SK-N-SH (cell line): ENCODE measurements around the gene MT1E. TPM values are rescaled to one million over a fixed set of nuclear protein-coding genes. Genes with fewer than 3 reads are reported as not detected.

Experiments used
- CTCF ChIA-PET: fragments of 300-600, 350-600 bp; formaldehyde crosslinking; extraction: SDS; loops from one replicate; lab custom pipeline; 2021; lab: Yijun Ruan, JAX
- POLR2A ChIA-PET: fragments of 350-600 bp; sonication (Branson Sonifier 250); formaldehyde crosslinking; extraction: SDS; loops from one replicate; lab custom pipeline; 2020; ENCODE audit warnings: antibody characterized with exemption, inconsistent platforms; lab: Yijun Ruan, JAX
- DNase-seq: peaks from one replicate; pipeline ENCODE4 v3.0.0; 2012
- H2AFZ ChIP-seq: fragments of 200-600 bp; sonication (generic); 2 replicates; pipeline ENCODE4 v1.8.1; 2016; ENCODE audit warnings: antibody characterized with exemption, mild to moderate bottlenecking, low read depth
- H3F3A ChIP-seq: fragments of 200-600 bp; sonication (generic); replicated peaks from 2 replicates; pipeline ENCODE3; 2016; ENCODE audit warnings: antibody characterized with exemption, mild to moderate bottlenecking; ENCODE audit not compliant: insufficient read depth
- H3K27ac ChIP-seq, 2 experiments: fragments of 200-500 bp in 1 of 2; fragments of 200-600 bp in 1 of 2; sonication (Bioruptor generic) in 1 of 2; sonication (generic), shearing (Covaris generic) in 1 of 2; 2 replicates each; pipeline versions ENCODE4 v1.5.1 to v1.6.1; 2014 to 2016; ENCODE audit warnings: low read depth in 2 of 2, inconsistent platforms in 1 of 2, low read length in 1 of 2, mild to moderate bottlenecking in 1 of 2, mixed read lengths in 1 of 2
- H3K27me3 ChIP-seq: fragments of 200-600 bp; sonication (generic), shearing (Covaris generic); 2 replicates; pipeline ENCODE4 v1.6.1; 2016; ENCODE audit warnings: mixed run types; ENCODE audit not compliant: insufficient read depth
- H3K36me3 ChIP-seq, 2 experiments: fragments of 200-500 bp in 1 of 2; fragments of 200-600 bp in 1 of 2; sonication (Bioruptor generic) in 1 of 2; sonication (generic) in 1 of 2; replicated peaks in 1 of 2; 2 replicates each; pipeline versions ENCODE3 to v1.5.1; 2014 to 2016; ENCODE audit warnings: low read length in 1 of 2, mild to moderate bottlenecking in 1 of 2; ENCODE audit not compliant: insufficient read depth in 2 of 2, control insufficient read depth in 1 of 2
- H3K4me1 ChIP-seq, 2 experiments: fragments of 200-500 bp in 1 of 2; fragments of 200-600 bp in 1 of 2; sonication (Bioruptor generic) in 1 of 2; sonication (generic), shearing (Covaris generic) in 1 of 2; 2 replicates each; pipeline versions ENCODE4 v1.5.1 to v1.6.1; 2014 to 2016; ENCODE audit warnings: low read depth in 1 of 2, low read length in 1 of 2, mixed run types in 1 of 2; ENCODE audit not compliant: insufficient read depth in 2 of 2, control insufficient read depth in 1 of 2
- H3K4me2 ChIP-seq: fragments of 200-600 bp; sonication (generic), shearing (Covaris generic); 2 replicates; pipeline ENCODE4 v1.6.1; 2017; ENCODE audit warnings: mixed run types
- H3K4me3 ChIP-seq, 2 experiments: fragments of 200-500 bp in 1 of 2; fragments of 200-600 bp in 1 of 2; sonication (Bioruptor generic) in 1 of 2; sonication (generic), shearing (Covaris generic) in 1 of 2; 2 replicates each; pipeline versions ENCODE4 v1.5.1 to v1.8.1; 2014 to 2016; ENCODE audit warnings: low read depth in 2 of 2, inconsistent platforms in 1 of 2, low read length in 1 of 2, mild to moderate bottlenecking in 1 of 2, mixed read lengths in 1 of 2, moderate library complexity in 1 of 2
- H3K79me2 ChIP-seq: fragments of 200-600 bp; sonication (generic); 2 replicates; pipeline ENCODE4 v1.8.1; 2017; ENCODE audit warnings: mild to moderate bottlenecking; ENCODE audit not compliant: insufficient read depth
- H3K9ac ChIP-seq: fragments of 200-600 bp; sonication (generic); 2 replicates; pipeline ENCODE4 v1.6.1; 2017; ENCODE audit warnings: mixed run types
- H3K9me2 ChIP-seq: fragments of 200-600 bp; sonication (generic); 2 replicates; pipeline ENCODE4 v1.6.1; 2017; ENCODE audit warnings: mixed run types
- H3K9me3 ChIP-seq: fragments of 200-600 bp; sonication (generic); 2 replicates; pipeline ENCODE4 v1.6.1; 2017; ENCODE audit warnings: mixed run types, mild to moderate bottlenecking, moderate library complexity
- H4K20me1 ChIP-seq: fragments of 200-600 bp; sonication (generic); 2 replicates; pipeline ENCODE4 v1.6.1; 2017; ENCODE audit warnings: mild to moderate bottlenecking, mixed run types; ENCODE audit not compliant: insufficient read depth
- CHD2 ChIP-seq: fragments of 150-350 bp; IDR thresholded peaks from 2 replicates; pipeline ENCODE4 v1.6.1; 2018; ENCODE audit warnings: low read length; ENCODE audit not compliant: partially characterized antibody
- CTCF ChIP-seq: fragments of 200-600 bp; sonication (generic); IDR thresholded peaks from 2 replicates; pipeline ENCODE4 v1.6.1; 2017; ENCODE audit warnings: antibody characterized with exemption, mild to moderate bottlenecking, moderate library complexity
- EZH2phosphoT487 ChIP-seq: fragments of 200-600 bp; sonication (generic); IDR thresholded peaks from 2 replicates; pipeline ENCODE4 v1.6.1; 2017; ENCODE audit warnings: low read depth, mixed run types, mild to moderate bottlenecking, antibody characterized with exemption, moderate library complexity, borderline replicate concordance
- FOXM1 ChIP-seq: IDR thresholded peaks from 2 replicates; pipeline ENCODE4 v1.4.0; 2012; ENCODE audit warnings: low read depth, mild to moderate bottlenecking
- GATA2 ChIP-seq: sonication (generic); formaldehyde crosslinking; IDR thresholded peaks from 2 replicates; pipeline ENCODE4 v1.5.0; 2020; ENCODE audit warnings: mild to moderate bottlenecking, missing genetic modification reagents
- IRF3 ChIP-seq: fragments of 150-350 bp; IDR thresholded peaks from 2 replicates; pipeline ENCODE4 v1.6.1; 2016; ENCODE audit warnings: mild to moderate bottlenecking, low read depth, low read length
- MEF2A ChIP-seq: IDR thresholded peaks from 2 replicates; pipeline ENCODE4 v1.4.0; 2012; ENCODE audit warnings: low read depth, borderline replicate concordance
- MXI1 ChIP-seq: IDR thresholded peaks from 2 replicates; pipeline ENCODE4 v1.6.1; 2012; ENCODE audit warnings: mild to moderate bottlenecking, low read depth, low read length, improper control_type of control experiment
- REST ChIP-seq: IDR thresholded peaks from 2 replicates; pipeline ENCODE4 v1.6.1; 2012; ENCODE audit warnings: mild to moderate bottlenecking, low read depth, low read length, moderate library complexity
- SIN3A ChIP-seq: IDR thresholded peaks from 2 replicates; pipeline ENCODE4 v1.6.1; 2012; ENCODE audit warnings: low read depth, mild to moderate bottlenecking, low read length, moderate library complexity, borderline replicate concordance
- TEAD4 ChIP-seq: IDR thresholded peaks from 2 replicates; pipeline ENCODE4 v1.4.0; 2012; ENCODE audit warnings: mild to moderate bottlenecking, borderline replicate concordance; ENCODE audit not compliant: insufficient read depth
- USF2 ChIP-seq: fragments of 150-350 bp; IDR thresholded peaks from 2 replicates; pipeline ENCODE4 v1.6.1; 2017; ENCODE audit warnings: antibody characterized with exemption, low read length, low read depth, borderline replicate concordance
- WGBS: methylation state at CpG from one replicate; pipeline ENCODE4 v1.1.6; 2017; ENCODE audit warnings: low lambda C conversion rate; 5-methylcytosine and 5-hydroxymethylcytosine counted together
- polyA plus RNA-seq, 3 experiments: library from polyadenylated mRNA; depleted of rRNA; stranded (reverse); fragments of >200 nt; gene quantifications; 2 replicates each; pipeline ENCODE4 v1.2.3, GENCODE V29; 2012

MT1E gene
- polyA plus RNA-seq, 1 of the 3 experiments (the other 2 are of a cell fraction) = 205 TPM

DNA sequence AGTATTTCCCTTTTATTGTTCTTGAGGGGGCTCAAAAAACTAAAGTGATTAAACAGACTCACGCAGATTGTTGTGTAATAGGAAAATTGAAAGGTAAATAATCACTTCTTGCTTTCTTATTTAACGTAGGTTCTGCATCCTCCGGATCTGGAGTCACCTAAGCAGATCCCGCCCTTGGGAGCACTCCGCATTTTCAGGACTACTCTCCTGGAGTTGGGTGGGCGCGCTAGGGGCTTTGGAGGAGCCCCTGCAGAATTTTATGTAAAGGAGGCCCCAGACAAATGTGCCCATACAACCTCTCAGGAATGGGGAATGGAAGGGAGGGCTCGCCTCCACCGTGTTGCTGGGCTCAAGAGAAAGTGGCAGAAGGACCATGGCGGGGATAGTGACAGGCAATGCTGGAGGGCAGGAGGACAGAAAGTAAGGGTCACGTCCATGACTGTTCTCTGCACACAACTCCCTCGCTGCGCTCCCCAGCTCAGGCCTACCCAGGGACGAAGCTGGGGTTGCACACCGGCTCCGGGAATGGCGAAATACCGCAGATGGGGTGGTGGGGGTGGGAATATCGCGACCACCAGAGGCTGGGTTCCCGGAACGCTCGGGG is 8.9 kb upstream of the MT1E start:
- H3K9me2 ChIP-seq = no peaks in the 10 kb centered on the region
- no peaks in the 10 kb centered on the region for H3K27me3 ChIP-seq
- H3F3A ChIP-seq = peaks cover 23% of the 10 kb centered on the region
- H3K4me3 ChIP-seq = no peak overlapping the region
- no peaks in the 10 kb centered on the region for H4K20me1 ChIP-seq
- no peak overlapping the region for H3K9ac ChIP-seq
- no peak for TF ChIP-seq MXI1
- no peak for TF ChIP-seq REST
- TF ChIP-seq USF2 = no peak
- no peak for TF ChIP-seq MEF2A
- TF ChIP-seq IRF3 = no peak
- no peak for TF ChIP-seq EZH2phosphoT487
- TF ChIP-seq GATA2 (CRISPR knock-in tag) = no peak
- no peak for TF ChIP-seq SIN3A
- no peak for TF ChIP-seq TEAD4
- no peak for TF ChIP-seq FOXM1
- no peak for TF ChIP-seq CHD2
- no peak for TF ChIP-seq CTCF
- H3K79me2 ChIP-seq = peaks cover under 1% of the 10 kb centered on the region; the same call in 1 of the 2 replicates
- DNase-seq = no peak
- H3K36me3 ChIP-seq = no peaks in the 10 kb centered on the region
- peaks cover under 1 to 22% of the 10 kb centered on the region in 2 experiments; a peak in 2 of 4 replicates for H3K4me1 ChIP-seq
- H3K9me3 ChIP-seq = no peaks in the 10 kb centered on the region
- no peak overlapping the region for H3K4me2 ChIP-seq
- WGBS = 94% methylated on average over 23 of the region's 23 CpGs
- no peak overlapping the region for H3K27ac ChIP-seq
- H2AFZ ChIP-seq = no peak overlapping the region
- ChIA-PET CTCF (interaction anchor here (2.4 kb wide), 1 partner anchor 16 kb away, joined by 6 read pairs; no protein-coding TSS in a partner anchor), POLR2A (no interaction called here)
